Measurements from ENCODE around the gene CAMK2D. TPM values are rescaled to one million over a fixed set of nuclear protein-coding genes. Genes with fewer than 3 reads are reported as not detected.

The CAMK2D gene
- total RNA-seq, 2 experiments from 2014 or later, result 104 to 120 TPM

GRCh38 chr4:113750734-113751133, 10.8 kb downstream of the CAMK2D start:
- Histone ChIP-seq H3K36me3 (ENCODE audit: insufficient read depth, low read length) (peaks cover 87% of the 10 kb centered on the region), H4K20me1 (ENCODE audit: insufficient read depth, low read length) (0 out of 2 replicates have a peak, but pooled peaks cover 4% of the 10 kb centered on the region), H3K79me2 (ENCODE audit: insufficient read depth, low read depth, low read length) (peaks cover 96% of the 10 kb centered on the region), H3K4me1 (ENCODE audit: insufficient read depth, low read length, poor library complexity, severe bottlenecking) (peaks cover 22% of the 10 kb centered on the region), H3K4me2 (ENCODE audit: low read length) (no peak overlapping the region), H3K4me3 (ENCODE audit: low read depth, low read length, poor library complexity, severe bottlenecking) (no peak overlapping the region), H3K27ac (ENCODE audit: low read depth, low read length, poor library complexity, severe bottlenecking) (no peak overlapping the region), H2AFZ (ENCODE audit: low read length) (no peak overlapping the region), H3K9me2 (ENCODE audit: insufficient read depth, low read length) (no peaks in the 10 kb centered on the region), H3K9me3 (ENCODE audit: low read length) (no peaks in the 10 kb centered on the region)
- TF ChIP-seq CTCF (conservative IDR thresholded peaks at IDR 0.05; ENCODE audit: low read length) (no peak), EZH2phosphoT487 (IDR thresholded peaks at IDR 0.05; ENCODE audit: borderline replicate concordance, low read depth, low read length) (no peak)
- no peak for DNase-seq (ENCODE audit: low spot score)
- ChIA-PET CTCF (ENCODE audit: unreplicated experiment) (no interaction called here), POLR2A (interaction anchor here (1.1 to 2.7 kb wide), 2 partner anchors 8 to 10 kb away, joined by 4 to 6 read pairs; no protein-coding TSS in a partner anchor)
- BruUV-seq (replicated peaks), result no TSS peak
- intact Hi-C loops (cut with micrococcal nuclease; ENCODE audit: unreplicated experiment), result no loop called here

DNA sequence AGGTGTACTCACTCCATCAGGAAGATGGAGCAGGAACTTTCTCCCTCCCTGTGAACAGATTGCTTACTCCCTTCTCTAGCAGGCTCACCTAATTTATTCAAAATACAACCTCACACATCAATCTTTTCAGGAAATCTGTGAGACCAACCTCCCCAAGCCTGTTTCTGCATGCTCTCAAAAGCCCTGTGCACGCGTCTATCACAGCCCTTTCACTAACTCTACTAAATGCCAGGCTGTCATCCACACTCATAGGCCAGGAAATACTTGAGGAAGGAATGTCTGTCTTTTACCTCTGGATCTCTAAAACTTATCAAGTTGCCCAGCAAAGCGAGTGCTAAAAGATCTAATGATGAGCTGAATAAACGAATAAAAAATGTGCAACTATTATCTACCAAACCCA, 11.2 kb downstream of the CAMK2D start:
- Histone ChIP-seq H3K9me2 (ENCODE audit: insufficient read depth, low read length) (no peaks in the 10 kb centered on the region), H3K27ac (ENCODE audit: low read depth, low read length, poor library complexity, severe bottlenecking) (no peak overlapping the region), H3K79me2 (ENCODE audit: insufficient read depth, low read depth, low read length) (peaks cover 96% of the 10 kb centered on the region), H3K4me2 (ENCODE audit: low read length) (no peak overlapping the region), H4K20me1 (ENCODE audit: insufficient read depth, low read length) (0 out of 2 replicates have a peak, but pooled peaks cover 4% of the 10 kb centered on the region), H3K4me3 (ENCODE audit: low read depth, low read length, poor library complexity, severe bottlenecking) (no peak overlapping the region), H3K4me1 (ENCODE audit: insufficient read depth, low read length, poor library complexity, severe bottlenecking) (peaks cover 18% of the 10 kb centered on the region), H3K9me3 (ENCODE audit: low read length) (no peaks in the 10 kb centered on the region), H2AFZ (ENCODE audit: low read length) (no peak overlapping the region), H3K36me3 (ENCODE audit: insufficient read depth, low read length) (peaks cover 87% of the 10 kb centered on the region)
- CTCF ChIA-PET (ENCODE audit: unreplicated experiment), result no interaction called here
- intact Hi-C loops (cut with micrococcal nuclease; ENCODE audit: unreplicated experiment), result no loop called here
- POLR2A ChIA-PET, result interaction anchor here (1.1 to 2.7 kb wide), 2 partner anchors 9 to 11 kb away, joined by 4 to 6 read pairs; no protein-coding TSS in a partner anchor
- TF ChIP-seq CTCF (conservative IDR thresholded peaks at IDR 0.05; ENCODE audit: low read length) (no peak), EZH2phosphoT487 (IDR thresholded peaks at IDR 0.05; ENCODE audit: borderline replicate concordance, low read depth, low read length) (no peak)
- no TSS peak for BruUV-seq (replicated peaks)
- no peak for DNase-seq (ENCODE audit: low spot score)

- POLR2A ChIA-PET, result interaction anchor here (0.7 to 1.4 kb wide), 6 partner anchors 10 to 165 kb away, joined by 3 to 6 read pairs (median 4); no protein-coding TSS in a partner anchor
- peaks cover 96% of the 10 kb centered on the region for H3K79me2 ChIP-seq (ENCODE audit: insufficient read depth, low read depth, low read length)
- no peak overlapping the region for H3K4me3 ChIP-seq (ENCODE audit: low read depth, low read length, poor library complexity, severe bottlenecking)
- TF ChIP-seq EZH2phosphoT487 (IDR thresholded peaks at IDR 0.05; ENCODE audit: borderline replicate concordance, low read depth, low read length) (no peak), CTCF (conservative IDR thresholded peaks at IDR 0.05; ENCODE audit: low read length) (no peak)
- 0 out of 2 replicates have a peak, but pooled peaks cover 4% of the 10 kb centered on the region for H4K20me1 ChIP-seq (ENCODE audit: insufficient read depth, low read length)
- BruUV-seq (replicated peaks), result no TSS peak
- no peak for DNase-seq (ENCODE audit: low spot score)
- no peak overlapping the region for H3K4me2 ChIP-seq (ENCODE audit: low read length)
- intact Hi-C loops (cut with micrococcal nuclease; ENCODE audit: unreplicated experiment), result no loop called here
- H3K27ac ChIP-seq (ENCODE audit: low read depth, low read length, poor library complexity, severe bottlenecking), result no peak overlapping the region
- H3K4me1 ChIP-seq (ENCODE audit: insufficient read depth, low read length, poor library complexity, severe bottlenecking), result peaks cover 7% of the 10 kb centered on the region
- H2AFZ ChIP-seq (ENCODE audit: low read length), result no peak overlapping the region
- H3K9me3 ChIP-seq (ENCODE audit: low read length), result no peaks in the 10 kb centered on the region
- no peaks in the 10 kb centered on the region for H3K9me2 ChIP-seq (ENCODE audit: insufficient read depth, low read length)
- CTCF ChIA-PET (ENCODE audit: unreplicated experiment), result no interaction called here
- peaks cover 87% of the 10 kb centered on the region for H3K36me3 ChIP-seq (ENCODE audit: insufficient read depth, low read length)
Measured at GRCh38 chr4:113749178-113749577, 12.4 kb downstream of the CAMK2D start.

Measured in OCI-LY7 (cell line).